GM19452 (cell line): ENCODE measurements around the gene MS4A10.
"Not testable (repeated sequence)": the region's sequence is repeated elsewhere in the genome, so short reads cannot be mapped to it uniquely, and the experiment has no call there.

Source experiments
- ATAC-seq: cut with Tn5 transposase; IDR thresholded peaks from one replicate; pipeline ENCODE4 v1.9.1; 2021; ENCODE audit not compliant: unreplicated experiment

MS4A10 gene

DNA sequence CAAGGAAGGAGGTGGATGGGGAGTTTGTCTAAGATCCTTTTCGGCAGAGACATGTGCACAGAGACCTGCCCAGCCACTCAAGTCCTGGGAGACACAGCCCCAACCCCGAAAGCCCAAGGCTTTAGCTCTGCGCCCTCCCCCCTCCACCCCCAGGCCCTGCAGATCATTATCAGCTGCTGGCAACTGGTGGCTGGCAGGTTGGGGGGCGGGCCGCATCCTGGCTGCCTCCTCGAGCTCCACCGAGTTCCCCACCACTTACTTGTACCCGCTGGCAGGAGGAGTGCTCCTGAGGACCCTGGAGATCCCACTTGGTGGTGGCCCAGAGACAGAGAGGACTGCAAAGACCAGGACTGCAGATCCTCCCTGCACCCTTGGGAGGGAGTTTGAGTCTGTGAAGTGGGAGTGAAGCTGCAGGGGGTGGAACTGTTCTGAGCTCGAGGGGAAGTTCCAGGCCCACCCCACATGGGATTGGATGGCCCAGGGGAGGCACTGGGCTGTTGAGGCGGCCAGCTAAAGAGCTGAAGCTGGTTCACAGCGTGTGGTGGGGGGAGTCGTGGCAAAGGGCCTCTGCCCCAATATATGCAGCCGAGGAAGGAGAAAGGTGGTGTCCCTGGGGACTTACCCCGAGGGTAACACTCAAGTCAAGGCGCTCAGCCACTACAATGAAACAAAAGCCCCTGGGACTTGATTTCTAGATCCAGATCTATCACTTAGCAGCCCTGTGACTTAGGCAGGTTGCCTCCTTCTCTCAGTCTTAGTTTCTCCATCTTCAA lies 36.9 kb downstream of the MS4A10 start:
- ATAC-seq, result no peak

DNA sequence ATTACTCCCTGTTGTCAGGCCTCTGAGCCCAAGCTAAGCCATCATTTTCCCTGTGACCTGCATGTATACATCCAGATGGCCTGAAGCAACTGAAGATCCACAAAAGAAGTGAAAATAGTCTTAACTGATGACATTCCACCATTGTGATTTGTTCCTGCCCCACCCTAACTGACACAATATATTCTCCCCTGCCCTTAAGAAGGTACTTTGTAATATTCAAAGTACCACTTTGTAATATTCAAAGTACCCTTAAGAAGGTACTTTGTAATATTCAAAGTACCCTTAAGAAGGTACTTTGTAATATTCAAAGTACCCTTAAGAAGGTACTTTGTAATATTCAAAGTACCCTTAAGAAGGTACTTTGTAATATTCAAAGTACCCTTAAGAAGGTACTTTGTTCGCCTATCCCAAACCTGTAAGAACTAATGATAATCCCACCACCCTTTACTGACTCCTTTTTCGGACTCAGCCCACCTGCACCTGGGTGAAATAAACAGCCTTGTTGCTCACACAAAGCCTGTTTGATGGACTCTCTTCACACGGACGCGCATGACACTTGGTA lies 38.7 kb downstream of the MS4A10 start:
- not testable (repeated sequence) for ATAC-seq

DNA sequence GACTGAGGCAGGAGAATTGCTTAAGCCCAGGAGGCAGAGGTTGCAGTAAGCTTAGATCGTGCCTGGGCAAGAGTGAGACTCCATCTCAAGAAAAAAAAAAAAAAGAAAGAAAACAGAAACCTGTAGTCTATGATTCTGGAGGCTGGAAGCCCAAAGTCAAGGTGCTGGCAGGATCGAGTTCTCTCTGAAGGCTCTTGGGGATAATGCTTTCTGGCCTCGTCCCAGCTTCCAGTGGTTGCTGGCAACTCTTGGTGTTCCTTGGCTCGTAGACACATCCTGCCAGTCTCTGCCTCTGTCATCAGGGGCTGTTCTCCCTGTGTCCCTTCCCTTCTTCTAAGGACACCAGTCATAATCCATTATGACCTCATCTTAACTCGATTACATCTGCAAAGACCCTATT lies 40.0 kb downstream of the MS4A10 start:
- no peak for ATAC-seq

DNA sequence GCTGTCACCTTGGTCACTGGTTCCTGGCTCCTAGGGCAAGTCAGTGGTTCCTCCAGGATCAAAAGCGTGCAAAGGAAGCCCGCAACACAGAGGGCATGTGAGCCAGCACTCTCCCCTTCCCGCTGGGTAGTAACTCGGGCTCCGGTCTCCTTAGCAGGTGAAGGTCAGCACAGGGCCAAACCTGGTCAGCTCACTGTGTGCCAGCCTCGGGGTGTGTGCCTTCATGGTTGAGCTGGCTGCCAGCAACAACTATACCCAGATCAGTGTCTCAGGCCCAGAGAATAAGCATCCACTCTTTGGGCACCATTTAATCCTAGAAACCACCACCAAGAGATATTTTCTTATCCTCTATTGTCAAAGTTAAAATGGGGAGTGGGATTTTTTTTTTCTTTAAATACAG lies 40.7 kb downstream of the MS4A10 start:
- no peak for ATAC-seq

DNA sequence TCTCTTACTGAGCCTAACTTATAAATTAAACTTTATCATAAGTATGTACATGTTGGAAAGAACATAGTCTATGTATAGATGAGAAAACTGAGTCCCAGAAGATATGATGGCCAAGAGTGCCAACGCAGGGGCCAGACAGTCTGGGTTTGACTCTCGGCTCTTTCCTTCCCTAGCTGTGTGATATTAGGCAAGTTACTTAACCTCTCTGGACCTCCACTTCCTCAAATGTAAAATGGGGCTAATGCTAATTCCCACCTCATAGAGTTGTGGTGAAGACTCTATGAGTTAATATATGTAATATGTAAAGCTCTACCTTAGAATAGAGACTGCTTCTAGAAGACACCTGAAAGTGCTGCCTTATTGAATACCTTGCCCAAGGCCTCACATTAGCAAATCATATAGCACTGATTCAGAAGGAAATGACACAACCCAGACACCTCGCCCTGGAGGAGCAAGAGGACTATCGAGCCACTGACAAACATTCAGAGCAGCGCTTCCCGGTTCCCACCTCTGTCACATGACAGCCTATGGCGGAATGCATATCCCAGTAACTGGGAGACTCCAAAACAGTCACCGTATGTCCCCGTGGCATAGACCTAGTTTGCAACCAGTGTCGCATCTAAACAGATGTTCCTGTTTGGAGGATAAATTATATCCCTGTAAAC lies 45.5 kb downstream of the MS4A10 start:
- ATAC-seq, result peak; percentile 16

DNA sequence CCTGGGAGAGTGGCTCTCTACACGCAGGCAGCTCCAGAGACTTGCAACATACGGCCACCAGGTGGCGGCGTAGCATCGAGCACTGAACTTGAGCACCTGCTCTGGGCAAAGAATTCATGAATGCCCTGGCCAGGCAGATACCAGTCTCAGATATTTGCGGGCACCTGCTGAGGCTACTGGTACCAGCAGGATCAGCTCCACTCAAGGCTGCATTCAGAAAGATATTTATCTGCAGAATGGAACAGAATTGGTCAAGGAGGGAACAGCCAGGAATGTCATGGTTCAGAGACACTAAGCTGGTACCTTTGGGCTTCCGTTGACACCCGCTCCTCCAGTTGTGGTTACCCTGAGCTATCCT lies 46.0 kb downstream of the MS4A10 start:
- peak; percentile 64 for ATAC-seq

DNA sequence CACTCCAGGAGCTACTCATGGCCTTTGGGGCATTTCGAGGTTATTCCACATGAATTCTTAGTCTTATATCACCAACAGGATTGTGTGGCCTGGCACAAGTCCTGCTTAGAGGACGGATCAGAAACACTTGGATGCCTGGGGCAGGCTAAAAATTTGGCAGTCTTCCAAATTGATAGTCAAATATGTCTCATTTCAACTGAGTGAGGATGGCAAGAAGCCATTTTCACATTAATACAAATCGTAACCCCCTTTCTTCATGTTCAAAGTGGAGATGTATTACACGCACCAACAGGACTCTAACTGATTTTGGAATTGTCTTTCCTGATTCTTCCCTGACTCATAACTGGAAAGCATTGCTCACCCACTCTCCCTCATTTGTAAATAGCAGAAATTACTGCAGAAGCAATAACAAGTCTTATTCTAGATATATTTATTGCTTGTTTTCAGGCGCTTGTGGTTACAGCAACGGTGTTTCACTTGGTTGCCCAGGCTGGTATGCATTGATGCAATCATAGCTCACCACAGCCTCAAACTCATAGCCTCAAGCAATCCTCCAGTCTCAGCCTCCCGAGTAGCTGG lies 46.5 kb downstream of the MS4A10 start:
- ATAC-seq, result no peak

DNA sequence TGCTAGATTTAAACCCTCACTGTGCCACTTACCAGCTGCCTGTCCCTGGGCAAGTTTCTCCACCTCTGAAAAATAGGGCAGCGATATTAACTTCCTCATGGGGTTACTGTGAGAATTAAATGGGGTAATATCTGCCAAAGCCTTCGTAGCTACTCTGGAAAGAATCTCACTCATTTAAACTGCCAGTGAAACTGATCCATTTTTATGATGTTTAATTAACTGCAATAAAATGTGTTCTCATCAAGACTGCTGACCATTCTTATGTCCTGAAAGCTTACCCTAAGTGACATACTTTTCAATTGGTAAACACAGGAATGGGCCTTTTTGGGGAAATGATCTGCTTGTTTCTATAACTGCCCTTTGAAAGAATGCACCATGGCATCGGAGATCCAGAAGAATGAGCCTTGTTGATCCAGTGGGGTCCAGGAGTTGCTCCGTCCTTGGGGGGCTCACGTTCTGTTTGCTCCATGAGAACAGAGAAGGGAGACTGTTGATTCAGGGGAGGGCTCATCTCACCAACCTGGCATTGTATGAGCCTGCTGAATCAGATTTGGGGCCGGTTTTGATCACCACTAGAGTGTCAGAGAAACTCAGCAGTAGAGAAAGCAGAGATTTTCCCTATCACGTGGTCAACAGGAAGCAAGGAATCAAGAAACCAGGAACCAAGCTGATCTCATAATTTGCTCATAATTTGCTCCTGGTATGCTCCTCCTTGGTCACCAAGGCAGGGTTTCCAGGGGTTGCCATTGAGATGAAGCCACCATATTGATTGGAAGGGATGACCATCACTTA lies 49.8 kb downstream of the MS4A10 start:
- ATAC-seq, result no peak

DNA sequence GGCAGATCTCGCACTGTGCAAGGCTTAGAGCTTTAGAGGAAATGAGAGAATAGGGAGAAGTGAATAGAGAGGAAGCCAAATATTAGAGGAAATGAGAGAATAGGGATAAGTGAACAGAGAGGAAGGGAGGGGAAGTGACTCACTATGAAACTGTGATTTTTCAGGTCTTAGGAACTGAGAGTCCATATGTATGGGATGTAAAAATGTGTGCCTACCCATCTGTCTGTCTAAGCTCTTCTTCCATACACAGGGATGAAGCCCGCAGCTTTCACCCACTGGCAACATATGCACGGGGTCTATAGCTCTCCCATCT lies 50.4 kb downstream of the MS4A10 start:
- no peak for ATAC-seq

DNA sequence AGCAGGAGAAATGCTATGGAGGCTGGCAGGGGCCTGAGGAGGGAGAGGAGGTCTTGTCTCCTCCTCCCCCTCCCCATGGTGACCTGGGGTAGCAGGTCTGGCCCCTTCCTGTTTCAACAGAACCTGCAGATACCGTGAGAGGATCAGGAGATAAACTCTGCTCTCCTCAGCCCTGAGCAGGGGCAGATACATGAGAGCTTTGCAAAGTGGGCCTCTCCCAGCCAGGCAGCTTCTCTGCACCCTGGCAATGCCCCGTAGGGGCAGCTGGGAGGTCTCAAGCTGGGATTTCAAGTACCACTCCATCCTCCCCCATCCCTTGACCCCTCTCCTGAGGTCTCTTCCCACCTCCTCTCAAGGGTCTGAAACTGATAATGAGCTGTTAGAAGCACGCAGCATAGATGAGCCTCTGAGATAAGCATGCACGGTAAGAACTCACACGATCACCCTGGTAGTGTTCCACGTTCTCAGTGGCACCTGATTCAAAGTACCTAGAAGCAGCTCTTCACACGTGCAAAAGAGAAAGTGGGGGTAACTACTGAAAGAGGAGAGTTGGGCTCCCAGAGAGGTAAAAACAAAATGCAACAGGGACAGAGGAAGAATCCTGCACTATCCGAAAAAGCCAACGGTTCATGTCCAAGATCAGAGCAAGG lies 51.9 kb downstream of the MS4A10 start:
- ATAC-seq, result no peak

DNA sequence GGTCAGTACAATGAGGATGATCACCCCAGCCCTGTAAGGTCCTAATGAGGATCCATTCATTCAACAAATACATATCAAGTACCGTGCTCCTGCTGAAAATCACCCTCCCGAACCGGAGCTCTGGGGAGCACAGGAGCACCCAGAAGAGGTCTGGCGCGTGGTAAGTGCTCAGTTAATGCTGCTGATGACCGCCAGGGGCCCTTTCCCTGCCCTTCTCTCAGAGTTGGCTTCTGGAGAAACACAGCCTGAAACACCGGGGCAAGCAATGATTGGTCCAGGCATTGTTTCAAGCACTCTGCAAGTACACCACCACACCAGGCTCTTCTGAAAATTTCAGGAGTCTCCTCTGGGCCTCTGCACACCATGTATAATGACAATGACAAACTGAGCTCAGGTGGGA lies 53.0 kb downstream of the MS4A10 start:
- no peak for ATAC-seq

DNA sequence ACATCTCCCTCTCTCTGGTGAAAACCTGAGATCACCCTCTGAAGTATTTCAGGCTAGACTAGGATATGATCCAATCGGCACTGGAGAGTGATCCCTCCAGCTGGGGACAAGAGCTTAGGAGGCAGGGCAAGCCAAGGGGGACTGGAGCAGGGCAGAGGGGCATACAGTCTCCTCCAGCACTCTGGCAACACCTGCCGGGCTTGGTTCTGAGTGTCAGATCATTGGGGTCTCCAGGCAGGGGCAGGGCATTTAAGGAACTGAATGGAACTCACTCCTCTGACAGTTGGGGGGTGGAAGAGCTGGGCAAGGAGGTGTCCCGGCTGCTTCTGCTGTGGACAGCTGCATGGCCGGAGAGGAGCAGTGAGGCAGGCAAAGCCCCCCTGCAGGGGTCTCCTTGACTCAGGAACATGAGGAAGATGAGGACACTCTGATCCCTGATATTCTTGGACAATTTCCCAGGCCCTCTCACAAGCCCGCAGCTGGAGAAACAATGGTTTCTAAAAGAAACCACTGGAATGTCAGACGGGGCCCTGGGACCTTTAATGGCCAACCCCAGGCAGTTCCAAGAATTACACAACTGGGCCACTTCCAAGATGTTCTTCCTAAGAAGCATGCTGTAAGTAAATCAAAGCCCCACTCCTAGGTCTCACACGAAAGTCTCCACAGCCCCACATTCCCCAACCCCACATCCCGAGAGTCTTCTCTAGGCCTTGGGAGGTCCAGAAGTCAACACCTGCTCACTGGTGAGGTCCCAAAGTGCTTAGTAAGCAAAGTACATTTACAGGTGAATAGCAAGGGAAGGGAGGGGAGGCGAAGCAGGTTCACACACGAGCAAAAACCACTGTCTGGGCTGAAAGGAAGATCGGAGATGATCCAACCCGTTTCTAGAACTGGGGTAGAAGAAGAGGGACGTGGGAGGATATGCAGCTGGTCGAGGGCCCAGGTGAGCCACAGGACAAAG lies 55.6 kb downstream of the MS4A10 start:
- no peak for ATAC-seq

DNA sequence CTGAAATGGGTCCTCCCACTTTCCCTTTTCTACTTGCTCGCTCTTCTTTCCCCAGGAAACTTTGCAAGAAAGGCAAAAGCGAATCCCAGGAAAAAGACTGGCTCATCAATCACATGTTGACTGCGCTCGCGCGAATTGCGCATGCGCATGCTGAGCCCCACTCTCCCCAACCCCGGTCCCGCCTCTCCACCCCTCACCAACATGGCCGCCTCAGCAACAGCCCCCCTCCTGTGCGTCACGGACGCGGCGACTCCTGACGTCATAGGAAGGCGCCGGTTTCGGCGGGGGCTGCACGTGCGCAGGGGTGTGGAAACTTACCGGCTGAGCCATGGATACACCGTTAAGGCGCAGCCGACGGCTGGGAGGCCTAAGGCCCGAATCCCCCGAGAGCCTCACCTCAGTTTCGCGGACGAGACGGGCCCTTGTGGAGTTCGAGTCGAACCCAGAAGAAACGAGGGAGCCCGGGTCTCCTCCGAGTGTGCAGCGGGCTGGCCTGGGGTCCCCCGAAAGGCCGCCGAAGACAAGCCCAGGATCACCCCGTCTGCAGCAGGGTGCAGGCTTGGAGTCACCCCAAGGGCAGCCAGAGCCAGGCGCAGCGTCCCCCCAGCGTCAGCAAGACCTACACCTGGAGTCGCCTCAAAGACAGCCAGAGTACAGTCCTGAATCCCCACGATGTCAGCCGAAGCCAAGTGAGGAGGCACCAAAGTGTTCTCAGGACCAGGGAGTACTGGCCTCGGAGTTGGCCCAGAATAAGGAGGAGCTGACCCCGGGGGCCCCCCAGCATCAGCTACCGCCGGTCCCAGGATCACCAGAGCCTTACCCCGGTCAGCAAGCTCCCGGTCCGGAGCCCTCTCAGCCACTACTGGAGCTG lies 56.9 kb downstream of the MS4A10 start, which contains the start of gene CCDC86:
CCDC86 (plus strand) TSS at position 317 of the 871 bp plus-strand sequence; CDS start at position 329, 12 bp downstream.
- ATAC-seq, result peak; percentile 75

DNA sequence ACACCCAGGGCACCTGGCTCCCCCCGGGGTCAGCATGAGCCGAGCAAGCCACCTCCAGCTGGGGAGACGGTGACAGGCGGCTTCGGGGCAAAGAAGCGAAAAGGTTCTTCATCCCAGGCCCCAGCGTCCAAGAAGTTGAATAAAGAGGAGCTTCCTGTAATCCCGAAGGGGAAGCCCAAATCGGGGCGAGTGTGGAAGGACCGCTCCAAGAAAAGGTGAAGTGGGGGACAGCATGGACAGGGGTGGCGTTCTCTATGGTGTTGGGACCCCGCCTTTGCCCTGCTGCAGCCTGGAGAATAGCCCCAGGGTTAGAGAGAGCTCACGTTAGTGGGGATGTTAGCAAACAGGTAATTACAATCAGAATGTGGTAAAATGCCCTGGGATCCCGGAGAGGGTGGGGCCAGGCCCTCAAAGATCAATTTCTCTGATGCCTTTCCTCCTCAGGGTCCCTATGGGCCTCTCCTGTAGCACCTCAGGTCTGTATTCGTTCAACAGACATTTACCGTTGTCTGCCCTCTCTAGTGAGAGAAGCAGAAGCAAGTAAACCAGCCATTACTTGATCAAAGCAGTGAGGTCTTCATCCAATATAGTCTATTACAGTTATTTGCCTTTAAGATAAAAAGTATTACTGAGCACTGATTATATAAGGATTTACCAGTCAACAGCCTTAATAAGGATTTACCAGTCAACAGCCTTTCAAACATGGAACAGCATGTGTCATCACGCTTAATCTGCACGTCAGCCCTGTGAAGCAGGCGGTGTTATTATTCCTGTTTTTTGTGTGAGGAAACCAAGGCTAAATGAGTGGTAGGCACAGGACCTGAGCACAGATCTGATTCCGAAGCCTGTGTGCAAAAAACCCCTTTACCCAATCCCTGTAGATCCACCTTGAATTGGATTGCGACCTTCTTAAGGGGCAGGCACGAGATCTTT lies 57.8 kb downstream of the MS4A10 start:
- ATAC-seq, result no peak

DNA sequence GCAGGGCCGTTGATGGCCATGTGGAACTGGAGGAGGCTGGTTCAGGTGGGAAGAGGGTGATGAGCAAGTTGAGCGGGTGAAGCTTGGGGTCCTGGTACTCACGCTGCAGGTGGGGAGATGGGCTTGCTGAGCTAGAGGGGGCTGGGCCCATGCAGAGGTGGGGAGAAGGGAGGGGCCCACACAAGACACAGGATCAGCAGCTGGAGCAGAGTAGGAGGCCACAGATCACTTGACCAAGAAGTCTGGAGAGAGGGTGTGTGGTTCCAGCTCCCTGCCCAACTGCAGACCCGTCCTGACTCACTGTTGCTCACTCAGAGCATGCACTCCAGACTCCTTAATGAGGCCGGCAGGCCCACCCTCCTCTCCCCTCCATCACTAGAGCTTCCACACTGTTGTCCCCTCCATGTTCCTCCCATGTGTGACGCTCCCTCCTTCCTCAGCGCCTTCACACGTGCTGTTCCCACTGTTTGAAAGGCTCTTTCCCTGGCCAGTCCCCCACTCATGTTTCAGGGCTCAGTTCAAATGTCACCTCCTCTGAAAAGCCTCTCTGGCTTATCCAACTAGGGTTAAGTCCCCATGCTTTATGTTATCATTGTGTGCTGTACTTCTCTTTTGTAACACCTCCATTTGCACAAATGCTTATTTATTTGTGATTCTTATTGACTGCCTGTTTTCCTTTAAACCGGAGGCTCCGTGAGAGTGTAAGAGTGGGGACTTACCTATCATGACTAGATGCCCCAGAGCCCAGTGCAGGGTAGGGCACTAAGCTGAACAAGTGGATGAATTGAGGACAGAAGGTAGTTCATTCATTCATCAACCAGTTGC lies 59.1 kb downstream of the MS4A10 start:
- no peak for ATAC-seq

DNA sequence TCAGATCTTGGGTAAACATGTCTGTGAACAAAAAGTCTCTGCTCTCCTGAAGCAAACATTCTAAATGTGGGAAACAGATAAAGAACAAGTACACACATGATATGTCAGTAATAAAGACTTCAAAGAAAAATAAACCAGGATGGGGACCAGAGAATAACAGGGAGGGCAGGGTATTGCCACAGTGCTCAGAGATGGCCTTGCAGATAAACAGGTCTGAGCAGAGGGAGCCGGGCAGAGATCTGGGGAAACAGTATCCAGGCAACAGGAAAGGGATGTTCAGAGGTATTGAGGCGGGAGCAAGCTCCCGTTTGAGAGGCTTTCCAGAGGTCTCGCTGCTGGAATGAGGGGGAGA lies 59.7 kb downstream of the MS4A10 start:
- no peak for ATAC-seq

DNA sequence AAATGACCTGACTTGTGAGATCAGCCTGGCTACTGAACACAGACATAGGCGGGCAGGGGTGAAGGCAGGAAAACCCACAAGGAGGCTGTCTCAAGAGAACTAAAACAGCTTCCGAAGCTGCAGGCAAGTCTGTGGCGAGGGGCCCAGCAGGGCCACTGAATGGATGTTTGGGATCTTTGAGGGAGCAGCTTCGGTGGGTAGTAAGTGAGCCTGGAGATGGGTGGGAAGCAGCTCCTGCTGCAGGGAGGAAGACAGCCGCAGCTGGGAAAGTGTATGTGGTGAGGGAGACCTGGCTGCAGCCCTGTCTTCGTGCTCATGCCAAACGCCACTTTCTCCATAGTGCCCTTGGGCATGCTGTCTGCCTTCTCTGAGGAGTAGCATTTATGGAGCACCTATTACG lies 60.2 kb downstream of the MS4A10 start:
- no peak for ATAC-seq
